Uterus (tissue), 2 donors: ENCODE data around the gene CRYL1.

Source experiments
- CTCF ChIP-seq, 4 experiments: fragments of 200-600 bp in 2 of 4; fragments of 450-650 bp in 2 of 4; sonication (generic) in 2 of 4; IDR thresholded peaks; one replicate each; pipeline ENCODE4 v1.5.1; 2016 to 2019; ENCODE audit warnings: antibody characterized with exemption in 4 of 4, mild to moderate bottlenecking in 2 of 4, moderate library complexity in 1 of 4
- POLR2A ChIP-seq, 2 donors: fragments of 450-650 bp; IDR thresholded peaks; one replicate each; pipeline ENCODE4 v1.6.1; 2016; ENCODE audit warnings: antibody characterized with exemption in 2 of 2, mild to moderate bottlenecking in 1 of 2, moderate library complexity in 1 of 2

GRCh38 chr13:20446405-20446804 is 79.3 kb downstream of the CRYL1 start:
- no peak for TF ChIP-seq CTCF (IDR thresholded peaks at IDR 0.05)
- no peak for TF ChIP-seq POLR2A (IDR thresholded peaks at IDR 0.05)
